Measurements from ENCODE around the gene BLZF1. TPM values are rescaled to one million over a fixed set of nuclear protein-coding genes. Genes with fewer than 3 reads are reported as not detected.

The BLZF1 gene
- total RNA-seq, 1 donor from 2014 or later: 27.2 TPM

GRCh38 chr1:169414952-169415351 is 47.0 kb downstream of the BLZF1 start:
- intact Hi-C loops (cut with micrococcal nuclease): no loop called here

GRCh38 chr1:169421309-169421708 is 53.3 kb downstream of the BLZF1 start:
- Histone ChIP-seq H3K27ac (replicated peaks) (no peak overlapping the region), H3K9me3 (replicated peaks) (no peaks in the 10 kb centered on the region), H3K27me3 (ENCODE audit: low read depth) (no peaks in the 10 kb centered on the region), H3K4me3 (no peak overlapping the region), H3K36me3 (no peaks in the 10 kb centered on the region), H3K4me1 (no peaks in the 10 kb centered on the region)
- intact Hi-C loops (cut with micrococcal nuclease): no loop called here
- DNase-seq: no peak
- no peak for TF ChIP-seq CTCF (IDR thresholded peaks at IDR 0.05; ENCODE audit: borderline replicate concordance)

More at GRCh38 chr1:169414952-169415351, 47.0 kb downstream of the BLZF1 start:
- Histone ChIP-seq H3K9me3 (replicated peaks) (peaks cover 37% of the 10 kb centered on the region), H3K27me3 (ENCODE audit: low read depth) (no peaks in the 10 kb centered on the region), H3K4me1 (no peaks in the 10 kb centered on the region), H3K27ac (replicated peaks) (no peak overlapping the region), H3K36me3 (no peaks in the 10 kb centered on the region), H3K4me3 (no peak overlapping the region)
- no peak for TF ChIP-seq CTCF (IDR thresholded peaks at IDR 0.05; ENCODE audit: borderline replicate concordance)
- no peak for DNase-seq

GRCh38 chr1:169426174-169426705 is 58.2 kb downstream of the BLZF1 start:
- no peaks in the 10 kb centered on the region for H3K9me3 ChIP-seq (replicated peaks)
- no peaks in the 10 kb centered on the region for H3K36me3 ChIP-seq
- H3K27ac ChIP-seq (replicated peaks): no peak overlapping the region
- TF ChIP-seq CTCF (IDR thresholded peaks at IDR 0.05; ENCODE audit: borderline replicate concordance): no peak
- peaks cover 18% of the 10 kb centered on the region for H3K27me3 ChIP-seq (ENCODE audit: low read depth)
- no peak for DNase-seq
- peak overlapping the region; percentile 72 for H3K4me3 ChIP-seq
- H3K4me1 ChIP-seq: peaks cover 7% of the 10 kb centered on the region
- intact Hi-C loops (cut with micrococcal nuclease): no loop called here

- TF ChIP-seq CTCF (IDR thresholded peaks at IDR 0.05; ENCODE audit: borderline replicate concordance): no peak
Observed at GRCh38 chr1:169427081-169427641, 59.2 kb downstream of the BLZF1 start, which contains the start of gene CCDC181. Gene CCDC181 (minus strand): TSS chr1:169427474. CDS start chr1:169424927, 2,547 bp downstream.

More at GRCh38 chr1:169427081-169427641, 59.2 kb downstream of the BLZF1 start, which contains the start of gene CCDC181:
- Histone ChIP-seq H3K4me1 (peaks cover 7% of the 10 kb centered on the region), H3K4me3 (peak within 1 kb of the TSS; percentile 72), H3K36me3 (no peaks in the 10 kb centered on the region), H3K27ac (replicated peaks) (no peak within 1 kb of the TSS), H3K9me3 (replicated peaks) (peaks cover 2% of the 10 kb centered on the region), H3K27me3 (ENCODE audit: low read depth) (peaks cover 23% of the 10 kb centered on the region)
- intact Hi-C loops (cut with micrococcal nuclease): no loop called here
- peak; percentile 55 for DNase-seq

Other genes with a start within 250 kb of the BLZF1 start
- 13.1 TPM for gene NME7, start 398 bp upstream of the BLZF1 start, total RNA-seq
- gene CCDC181, start 59.3 kb downstream of the BLZF1 start, total RNA-seq: 1.5 TPM
- 16.6 TPM for gene SLC19A2, start 117.7 kb downstream of the BLZF1 start, total RNA-seq
- gene F5, start 218.3 kb downstream of the BLZF1 start, total RNA-seq: 14.7 TPM